Heart left ventricle (tissue), 13 donors: Measurements from ENCODE around the gene TNFSF15.

Source experiments
- POLR2A ChIP-seq, 2 donors: fragments of 450-650 bp; IDR thresholded peaks; one replicate each; pipeline ENCODE4 v1.6.1; 2017; ENCODE audit warnings: antibody characterized with exemption in 2 of 2, mild to moderate bottlenecking in 2 of 2, moderate library complexity in 2 of 2
- TF ChIP-seq, protein P1 (sequence below), 12 donors: fragments of 200-600 bp; sonication (generic) in 4 of 12; IDR thresholded peaks; one replicate each; pipeline versions ENCODE4 v1.5.0 to v1.8.0; 2018 to 2022; ENCODE audit warnings: antibody characterized with exemption in 12 of 12, mild to moderate bottlenecking in 5 of 12
- donor health status: ischemic (EF 13 %, LVEDD 7.1; RV severe dilation, severe dysfunction).
- donor health status: DM: no; HTN: yes; CAD: no.
- donor health status: DM: no; HTN: no; CAD: no.
- donor health status: ischemic (EF 25% LVEDD 6.9; RV normal size, moderate dysfunction).
- donor health status: ischemic (EF 25% LVEDD 5.7; RV mildly dilated, moderate dysfunction).
- donor health status: ischemic (EF 35%, LVEDD 5.7; RV mildly dilated, moderate dysfunction).
- donor health status: nonischemic (EF 11% LVEDD 7.7; RV severe dilation, severe dysfunction).
- donor health status: DM: yes; HTN: yes; CAD: no.
- donor health status: PGD.
- donor health status: ischemic (EF 29% LVEDD 5.4; RV normal size, mild dysfunction).
- donor health status: nonischemic (EF 23%, LVEDD 6.1; RV moderate dilation, normal function).

DNA sequence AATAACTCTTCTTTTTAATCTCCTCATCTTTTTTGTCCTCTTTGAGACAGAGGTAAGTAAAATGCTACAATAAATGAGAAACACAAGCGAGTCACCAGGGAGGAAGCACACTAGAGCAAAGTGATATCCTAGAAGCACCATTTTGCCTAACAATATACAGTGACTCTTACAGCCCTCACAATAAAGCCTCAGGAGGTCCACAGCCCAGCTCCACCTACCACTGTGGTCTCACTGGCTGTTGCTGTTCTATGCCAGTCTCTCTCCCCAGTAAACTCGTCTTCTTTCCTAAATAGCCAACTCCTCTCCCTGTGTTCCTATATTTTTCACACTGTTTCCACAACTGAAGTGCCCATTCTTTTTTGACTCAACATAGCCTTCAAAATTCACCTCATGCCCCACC, 44.3 kb downstream of the TNFSF15 start:
- TF ChIP-seq, protein P1, sequence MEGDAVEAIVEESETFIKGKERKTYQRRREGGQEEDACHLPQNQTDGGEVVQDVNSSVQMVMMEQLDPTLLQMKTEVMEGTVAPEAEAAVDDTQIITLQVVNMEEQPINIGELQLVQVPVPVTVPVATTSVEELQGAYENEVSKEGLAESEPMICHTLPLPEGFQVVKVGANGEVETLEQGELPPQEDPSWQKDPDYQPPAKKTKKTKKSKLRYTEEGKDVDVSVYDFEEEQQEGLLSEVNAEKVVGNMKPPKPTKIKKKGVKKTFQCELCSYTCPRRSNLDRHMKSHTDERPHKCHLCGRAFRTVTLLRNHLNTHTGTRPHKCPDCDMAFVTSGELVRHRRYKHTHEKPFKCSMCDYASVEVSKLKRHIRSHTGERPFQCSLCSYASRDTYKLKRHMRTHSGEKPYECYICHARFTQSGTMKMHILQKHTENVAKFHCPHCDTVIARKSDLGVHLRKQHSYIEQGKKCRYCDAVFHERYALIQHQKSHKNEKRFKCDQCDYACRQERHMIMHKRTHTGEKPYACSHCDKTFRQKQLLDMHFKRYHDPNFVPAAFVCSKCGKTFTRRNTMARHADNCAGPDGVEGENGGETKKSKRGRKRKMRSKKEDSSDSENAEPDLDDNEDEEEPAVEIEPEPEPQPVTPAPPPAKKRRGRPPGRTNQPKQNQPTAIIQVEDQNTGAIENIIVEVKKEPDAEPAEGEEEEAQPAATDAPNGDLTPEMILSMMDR (IDR thresholded peaks at IDR 0.05) = no peak
- TF ChIP-seq POLR2A (IDR thresholded peaks at IDR 0.05) = no peak
